DOHH2 (cell line): Measurements from ENCODE around the gene MMP15.

Source experiments
- EZH2phosphoT487 ChIP-seq: fragments of 200-600 bp; sonication (generic); IDR thresholded peaks from 2 replicates; pipeline ENCODE4 v1.6.1; 2017; ENCODE audit warnings: borderline replicate concordance, mild to moderate bottlenecking, antibody characterized with exemption, low read length, moderate library complexity, mixed read lengths
- TF ChIP-seq, protein P1 (sequence below): fragments of 200-600 bp; sonication (generic); IDR thresholded peaks from one replicate; pipeline ENCODE4 v1.5.1; 2014; ENCODE audit warnings: antibody characterized with exemption, mild to moderate bottlenecking, low read depth, low read length; ENCODE audit not compliant: poor library complexity, severe bottlenecking

DNA sequence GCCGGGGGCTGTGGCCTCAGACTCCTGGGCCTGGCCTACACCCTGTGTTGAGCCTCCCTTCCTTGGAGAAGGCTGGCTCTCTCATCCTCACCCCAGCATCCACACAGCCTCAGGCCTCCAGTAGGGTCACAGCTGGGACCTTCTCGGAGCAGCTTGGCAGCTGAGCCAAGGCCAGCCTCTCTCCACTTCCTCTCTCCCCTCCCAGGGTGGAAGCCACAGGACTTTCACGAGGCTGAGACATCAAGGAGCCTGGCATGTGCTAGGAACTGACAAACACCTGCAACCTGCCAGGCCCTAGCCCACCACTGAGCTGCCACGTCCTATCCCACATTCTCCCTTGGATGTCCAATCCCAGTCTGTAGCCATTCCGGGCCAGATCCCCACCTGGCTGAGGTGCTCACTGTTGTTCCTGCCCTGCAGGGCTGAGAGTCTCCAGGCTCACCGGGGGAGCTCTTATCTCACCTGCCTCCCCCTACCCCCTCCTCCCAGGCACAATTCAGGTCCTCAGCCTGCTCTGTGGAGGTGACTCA lies 3.1 kb downstream of the MMP15 start:
- TF ChIP-seq, protein P1, sequence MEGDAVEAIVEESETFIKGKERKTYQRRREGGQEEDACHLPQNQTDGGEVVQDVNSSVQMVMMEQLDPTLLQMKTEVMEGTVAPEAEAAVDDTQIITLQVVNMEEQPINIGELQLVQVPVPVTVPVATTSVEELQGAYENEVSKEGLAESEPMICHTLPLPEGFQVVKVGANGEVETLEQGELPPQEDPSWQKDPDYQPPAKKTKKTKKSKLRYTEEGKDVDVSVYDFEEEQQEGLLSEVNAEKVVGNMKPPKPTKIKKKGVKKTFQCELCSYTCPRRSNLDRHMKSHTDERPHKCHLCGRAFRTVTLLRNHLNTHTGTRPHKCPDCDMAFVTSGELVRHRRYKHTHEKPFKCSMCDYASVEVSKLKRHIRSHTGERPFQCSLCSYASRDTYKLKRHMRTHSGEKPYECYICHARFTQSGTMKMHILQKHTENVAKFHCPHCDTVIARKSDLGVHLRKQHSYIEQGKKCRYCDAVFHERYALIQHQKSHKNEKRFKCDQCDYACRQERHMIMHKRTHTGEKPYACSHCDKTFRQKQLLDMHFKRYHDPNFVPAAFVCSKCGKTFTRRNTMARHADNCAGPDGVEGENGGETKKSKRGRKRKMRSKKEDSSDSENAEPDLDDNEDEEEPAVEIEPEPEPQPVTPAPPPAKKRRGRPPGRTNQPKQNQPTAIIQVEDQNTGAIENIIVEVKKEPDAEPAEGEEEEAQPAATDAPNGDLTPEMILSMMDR = no peak
- no peak for TF ChIP-seq EZH2phosphoT487
